Hepatocyte (in vitro differentiated cells): ENCODE results near the gene PDLIM7.

Experiments used
- CTCF ChIP-seq: fragments of 200-600 bp; sonication (generic); IDR thresholded peaks from 2 replicates; pipeline ENCODE4 v1.5.1; 2016; ENCODE audit warnings: antibody characterized with exemption, mild to moderate bottlenecking; ENCODE audit not compliant: poor library complexity
- EZH2 ChIP-seq: fragments of 200-600 bp; sonication (generic); IDR thresholded peaks from 2 replicates; pipeline ENCODE4 v1.6.1; 2016; ENCODE audit warnings: antibody characterized with exemption, mild to moderate bottlenecking, borderline replicate concordance

DNA sequence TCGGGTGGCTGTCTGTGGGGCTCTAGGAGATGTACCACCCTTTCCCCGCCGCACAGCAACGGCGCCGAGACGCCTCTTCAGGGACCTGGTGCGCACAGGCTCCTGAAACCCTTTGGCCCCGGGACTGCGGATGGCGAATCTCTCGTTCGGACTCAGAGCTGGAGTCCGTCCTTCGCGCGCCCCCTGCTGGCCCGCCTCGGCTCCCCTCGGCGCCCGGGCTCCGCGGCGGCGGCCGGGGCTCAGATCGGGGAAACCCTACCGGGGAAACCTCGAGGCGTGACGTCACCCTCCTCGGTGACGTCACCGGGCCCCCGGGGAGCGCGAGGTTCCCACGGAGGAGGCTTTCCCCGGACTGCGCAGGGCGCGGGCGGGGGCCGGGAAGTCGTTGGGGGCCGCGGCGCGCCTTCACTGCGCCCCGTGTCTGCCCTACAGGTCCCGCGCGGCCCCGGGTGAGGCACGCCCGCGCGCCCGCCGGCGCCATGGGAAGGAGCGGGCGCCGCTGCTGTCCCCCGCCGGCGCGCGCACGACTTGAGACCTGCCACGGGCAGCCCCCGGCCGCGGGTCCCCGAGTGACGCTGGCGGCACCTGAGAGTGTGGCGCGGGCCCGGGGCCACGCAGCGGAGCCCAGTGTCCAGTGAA lies 42.9 kb downstream of the PDLIM7 start:
- peak; percentile 98 for TF ChIP-seq CTCF
- TF ChIP-seq EZH2: no peak
